Tibial artery (tissue), 4 donors: Measurements from ENCODE around the gene EPHB1.
"Not testable (repeated sequence)": the region's sequence is repeated elsewhere in the genome, so short reads cannot be mapped to it uniquely, and the experiment has no call there.

Source experiments
- DNase-seq, 2 donors: peaks; one replicate each; pipeline ENCODE4 v3.0.0-alpha.2; 2019
- H3K27ac ChIP-seq, 2 donors: fragments of 200-600 bp; sonication (generic) in 1 of 2; 1 replicate in 1 of 2; 2 replicates in 1 of 2; pipeline ENCODE4 v1.5.1; 2018 to 2019; ENCODE audit warnings: mild to moderate bottlenecking in 1 of 2
- H3K27me3 ChIP-seq, 2 donors: fragments of 200-600 bp; sonication (generic) in 1 of 2; one replicate each; pipeline versions ENCODE4 v1.5.1 to v1.6.0; 2016 to 2019
- H3K36me3 ChIP-seq, 3 donors: fragments of 200-600 bp; sonication (generic) in 2 of 3; one replicate each; pipeline ENCODE4 v1.5.1; 2016 to 2019; ENCODE audit warnings: mild to moderate bottlenecking in 2 of 3
- H3K4me1 ChIP-seq, 4 donors: fragments of 200-600 bp; sonication (generic) in 2 of 4; 1 replicate in 3 of 4; 2 replicates in 1 of 4; pipeline ENCODE4 v1.5.1; 2016 to 2019
- H3K4me3 ChIP-seq, 2 donors: fragments of 200-600 bp; sonication (generic) in 1 of 2; 1 replicate in 1 of 2; 2 replicates in 1 of 2; pipeline ENCODE4 v1.5.1; 2018 to 2019; ENCODE audit warnings: mild to moderate bottlenecking in 2 of 2
- H3K9me3 ChIP-seq, 3 donors: fragments of 200-600 bp; sonication (generic) in 1 of 3; one replicate each; pipeline ENCODE4 v1.5.1; 2016 to 2019
- intact Hi-C: fragments of 100-400 bp; cut with DNase I; formaldehyde crosslinking; loops from one replicate; pipeline ENCODE4 v1.15.0; 2023; ENCODE audit warnings: low total_unique reads
- TF ChIP-seq, protein P1 (sequence below), 2 experiments: fragments of 200-600 bp in 1 of 2; fragments of 450-650 bp in 1 of 2; IDR thresholded peaks; one replicate each; pipeline ENCODE4 v1.5.1; 2017 to 2019; ENCODE audit warnings: antibody characterized with exemption in 2 of 2, mild to moderate bottlenecking in 1 of 2, moderate library complexity in 1 of 2

EPHB1 gene

DNA sequence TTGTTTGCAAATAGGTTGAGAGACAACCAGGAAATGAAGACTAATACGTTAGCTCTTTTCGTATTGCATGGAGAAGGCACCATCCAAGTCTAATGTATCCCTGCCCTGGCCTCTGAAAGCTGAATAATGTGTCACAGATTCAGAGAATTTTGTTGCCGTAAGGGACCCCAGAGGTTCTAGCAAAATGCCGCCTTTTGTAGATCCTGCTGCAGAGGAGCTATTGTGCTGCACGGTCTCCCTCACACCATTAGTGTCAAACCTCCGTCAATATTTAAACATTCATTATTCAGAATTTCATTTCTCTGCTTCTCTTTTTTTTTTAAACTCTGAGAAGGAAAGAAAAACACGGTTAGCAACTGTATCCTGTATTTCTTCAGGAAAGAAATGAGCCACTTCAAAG, 238.7 kb downstream of the EPHB1 start:
- H3K4me3 ChIP-seq, result no peak overlapping the region
- H3K9me3 ChIP-seq, result no peaks in the 10 kb centered on the region
- TF ChIP-seq, protein P1, sequence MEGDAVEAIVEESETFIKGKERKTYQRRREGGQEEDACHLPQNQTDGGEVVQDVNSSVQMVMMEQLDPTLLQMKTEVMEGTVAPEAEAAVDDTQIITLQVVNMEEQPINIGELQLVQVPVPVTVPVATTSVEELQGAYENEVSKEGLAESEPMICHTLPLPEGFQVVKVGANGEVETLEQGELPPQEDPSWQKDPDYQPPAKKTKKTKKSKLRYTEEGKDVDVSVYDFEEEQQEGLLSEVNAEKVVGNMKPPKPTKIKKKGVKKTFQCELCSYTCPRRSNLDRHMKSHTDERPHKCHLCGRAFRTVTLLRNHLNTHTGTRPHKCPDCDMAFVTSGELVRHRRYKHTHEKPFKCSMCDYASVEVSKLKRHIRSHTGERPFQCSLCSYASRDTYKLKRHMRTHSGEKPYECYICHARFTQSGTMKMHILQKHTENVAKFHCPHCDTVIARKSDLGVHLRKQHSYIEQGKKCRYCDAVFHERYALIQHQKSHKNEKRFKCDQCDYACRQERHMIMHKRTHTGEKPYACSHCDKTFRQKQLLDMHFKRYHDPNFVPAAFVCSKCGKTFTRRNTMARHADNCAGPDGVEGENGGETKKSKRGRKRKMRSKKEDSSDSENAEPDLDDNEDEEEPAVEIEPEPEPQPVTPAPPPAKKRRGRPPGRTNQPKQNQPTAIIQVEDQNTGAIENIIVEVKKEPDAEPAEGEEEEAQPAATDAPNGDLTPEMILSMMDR (IDR thresholded peaks at IDR 0.05), result no peak
- no peaks in the 10 kb centered on the region for H3K36me3 ChIP-seq
- intact Hi-C loops, result no loop called here
- no peaks in the 10 kb centered on the region for H3K4me1 ChIP-seq
- no peak overlapping the region for H3K27ac ChIP-seq
- no peak for DNase-seq
- H3K27me3 ChIP-seq, result no peaks in the 10 kb centered on the region

DNA sequence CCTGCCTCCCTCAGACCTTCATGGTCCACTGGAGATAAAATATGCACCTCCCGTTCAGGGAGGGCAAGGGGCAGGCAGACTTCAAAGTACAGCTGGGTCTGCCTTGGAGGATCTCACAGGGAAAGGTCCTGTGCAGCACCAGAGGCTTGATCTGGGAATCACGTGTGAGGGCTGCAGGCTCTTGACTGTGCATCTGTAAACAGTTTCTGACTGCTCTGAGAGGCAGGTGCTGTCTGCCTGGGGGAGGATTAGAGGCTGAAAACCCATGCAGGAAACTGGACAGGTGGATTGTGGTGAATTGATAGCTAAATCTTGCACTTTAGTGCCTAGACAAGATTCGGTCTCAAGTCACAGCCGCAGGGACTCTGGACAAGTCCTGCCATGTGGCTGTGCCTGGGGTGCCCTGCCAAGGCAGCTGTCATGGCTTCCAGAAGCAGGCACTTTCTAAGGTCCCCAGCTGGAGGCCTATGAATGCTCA, 239.3 kb downstream of the EPHB1 start:
- Histone ChIP-seq H3K36me3 (no peaks in the 10 kb centered on the region), H3K4me3 (no peak overlapping the region), H3K9me3 (no peaks in the 10 kb centered on the region), H3K4me1 (no peaks in the 10 kb centered on the region), H3K27me3 (no peaks in the 10 kb centered on the region), H3K27ac (no peak overlapping the region)
- DNase-seq, result no peak
- intact Hi-C loops, result no loop called here
- TF ChIP-seq, protein P1 (IDR thresholded peaks at IDR 0.05), result no peak

DNA sequence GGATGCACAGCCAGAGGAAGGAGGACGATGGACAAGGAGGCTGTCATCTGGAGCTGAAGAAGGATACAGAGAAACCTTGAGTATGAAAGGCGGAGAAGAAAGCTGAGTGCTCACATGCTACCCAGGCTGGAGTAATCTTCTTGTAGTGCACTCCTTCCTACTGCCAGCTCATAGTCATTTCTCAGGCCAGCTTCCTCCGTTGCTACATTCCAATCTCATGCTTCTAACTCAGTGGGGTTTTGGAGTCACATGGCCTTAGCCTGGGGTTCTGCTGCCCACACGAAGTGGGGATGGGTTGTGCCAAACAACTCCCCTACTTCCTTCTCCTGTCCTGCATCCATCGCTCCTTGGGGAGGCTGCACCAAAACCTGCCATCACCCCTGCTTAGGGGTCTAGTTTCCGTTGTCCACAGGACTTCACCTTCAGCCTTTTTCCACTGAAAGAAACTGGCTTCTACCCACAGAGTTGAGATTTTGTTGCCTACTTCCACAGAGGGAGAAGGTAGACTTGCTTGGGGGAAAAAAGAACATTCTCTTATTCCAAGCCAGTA, 239.9 kb downstream of the EPHB1 start:
- no peaks in the 10 kb centered on the region for H3K4me1 ChIP-seq
- no peaks in the 10 kb centered on the region for H3K36me3 ChIP-seq
- TF ChIP-seq, protein P1 (IDR thresholded peaks at IDR 0.05), result no peak
- H3K4me3 ChIP-seq, result no peak overlapping the region
- no peak overlapping the region for H3K27ac ChIP-seq
- H3K27me3 ChIP-seq, result no peaks in the 10 kb centered on the region
- intact Hi-C loops, result no loop called here
- no peak for DNase-seq
- H3K9me3 ChIP-seq, result no peaks in the 10 kb centered on the region

DNA sequence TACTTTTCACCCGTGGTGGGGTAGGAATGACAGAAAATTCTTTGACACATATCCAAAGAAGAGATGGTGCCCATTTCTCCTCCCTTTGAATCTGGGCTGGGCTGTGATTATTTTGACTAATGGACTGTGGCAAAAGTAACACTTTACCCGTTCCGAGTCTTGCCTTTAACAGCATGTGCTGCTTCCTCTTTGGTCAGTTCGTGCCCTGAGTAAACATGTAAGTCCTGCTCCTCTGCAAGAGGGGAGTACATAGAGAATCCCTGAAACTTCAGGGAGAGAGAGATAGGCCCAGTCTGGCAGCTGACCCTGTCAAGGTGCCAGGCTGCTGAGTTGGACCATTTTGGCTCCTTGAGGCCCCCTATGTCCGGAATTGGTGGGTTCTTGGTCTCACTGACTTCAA, 243.1 kb downstream of the EPHB1 start:
- intact Hi-C loops, result no loop called here
- Histone ChIP-seq H3K4me3 (no peak overlapping the region), H3K4me1 (no peaks in the 10 kb centered on the region), H3K9me3 (no peaks in the 10 kb centered on the region), H3K36me3 (no peaks in the 10 kb centered on the region), H3K27me3 (no peaks in the 10 kb centered on the region), H3K27ac (no peak overlapping the region)
- DNase-seq, result no peak
- TF ChIP-seq, protein P1 (IDR thresholded peaks at IDR 0.05), result no peak

DNA sequence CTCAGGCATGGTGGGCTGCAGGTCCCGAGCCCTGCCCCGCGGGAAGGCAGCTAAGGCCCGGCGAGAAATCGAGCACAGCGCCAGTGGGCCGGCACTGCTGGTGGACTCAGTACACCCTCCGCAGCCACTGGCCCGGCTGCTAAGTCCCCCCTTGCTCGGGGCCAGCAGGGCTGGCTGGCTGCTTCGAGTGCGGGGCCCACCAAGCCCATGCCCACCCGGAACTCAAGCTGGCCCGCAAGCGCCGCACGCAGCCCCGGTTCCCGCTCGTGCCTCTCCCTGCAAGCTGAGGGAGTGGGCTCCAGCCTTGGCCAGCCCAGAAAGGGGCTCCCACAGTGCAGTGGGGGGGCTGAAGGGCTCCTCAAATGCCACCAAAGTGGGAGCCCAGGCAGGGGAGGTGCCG, 244.5 kb downstream of the EPHB1 start:
- DNase-seq, H3K9me3 ChIP-seq, H3K27ac ChIP-seq, H3K4me3 ChIP-seq, H3K27me3 ChIP-seq, H3K4me1 ChIP-seq, intact Hi-C loops, H3K36me3 ChIP-seq: not testable (repeated sequence)

DNA sequence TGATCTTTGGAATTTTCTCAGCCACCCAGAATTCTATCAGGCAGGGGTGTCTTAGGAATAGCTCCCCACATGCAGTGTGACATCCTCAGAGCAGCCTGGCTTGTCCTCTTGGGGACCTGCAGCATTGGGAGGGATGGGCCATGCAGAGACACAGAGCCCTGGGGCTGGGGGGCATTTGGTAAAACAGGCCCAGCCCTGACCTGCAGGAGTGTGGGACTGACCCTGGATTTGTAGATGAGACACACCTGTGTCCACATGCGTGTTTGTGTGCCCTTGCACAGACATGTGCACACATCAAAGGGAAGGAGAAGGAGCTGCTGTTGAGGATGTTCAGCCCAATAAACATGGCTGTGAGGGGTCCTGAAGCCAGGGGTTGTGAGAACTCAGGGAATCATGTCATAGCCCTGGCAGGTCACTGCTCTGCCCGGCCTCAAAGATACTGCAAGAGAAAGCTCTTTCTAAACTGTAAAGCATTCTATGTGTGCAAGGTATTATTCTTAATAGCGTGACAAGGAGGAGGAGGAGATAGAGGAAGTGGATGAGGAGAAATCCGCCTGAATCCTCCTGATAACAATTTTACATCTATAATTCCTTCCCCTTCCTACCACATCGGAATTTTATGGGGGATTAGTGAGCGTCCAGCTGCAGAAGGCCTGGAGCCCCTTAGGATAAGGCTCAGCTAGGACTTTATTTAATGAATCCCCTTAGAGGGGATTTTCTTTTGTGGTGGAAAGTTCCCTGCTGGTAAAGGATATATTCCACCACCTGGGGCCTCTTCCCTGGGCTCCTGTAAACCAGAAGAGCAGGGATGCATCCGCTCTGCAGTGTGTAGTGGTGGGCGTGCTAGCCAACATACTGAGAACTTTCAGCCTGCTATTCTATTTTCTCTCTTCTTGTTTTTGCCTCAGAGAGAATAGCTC, 245.5 kb downstream of the EPHB1 start:
- TF ChIP-seq, protein P1 (IDR thresholded peaks at IDR 0.05), result no peak
- Histone ChIP-seq H3K36me3 (no peaks in the 10 kb centered on the region), H3K27me3 (no peaks in the 10 kb centered on the region)

More for the DNA sequence above, 245.5 kb downstream of the EPHB1 start:
- H3K4me1 ChIP-seq, result no peaks in the 10 kb centered on the region
- no peak overlapping the region for H3K27ac ChIP-seq
- H3K4me3 ChIP-seq, result no peak overlapping the region
- DNase-seq, result no peak
- H3K9me3 ChIP-seq, result no peaks in the 10 kb centered on the region
- intact Hi-C loops, result no loop called here
